ENCODE results near the gene AHRR.

- TF ChIP-seq, protein P1, sequence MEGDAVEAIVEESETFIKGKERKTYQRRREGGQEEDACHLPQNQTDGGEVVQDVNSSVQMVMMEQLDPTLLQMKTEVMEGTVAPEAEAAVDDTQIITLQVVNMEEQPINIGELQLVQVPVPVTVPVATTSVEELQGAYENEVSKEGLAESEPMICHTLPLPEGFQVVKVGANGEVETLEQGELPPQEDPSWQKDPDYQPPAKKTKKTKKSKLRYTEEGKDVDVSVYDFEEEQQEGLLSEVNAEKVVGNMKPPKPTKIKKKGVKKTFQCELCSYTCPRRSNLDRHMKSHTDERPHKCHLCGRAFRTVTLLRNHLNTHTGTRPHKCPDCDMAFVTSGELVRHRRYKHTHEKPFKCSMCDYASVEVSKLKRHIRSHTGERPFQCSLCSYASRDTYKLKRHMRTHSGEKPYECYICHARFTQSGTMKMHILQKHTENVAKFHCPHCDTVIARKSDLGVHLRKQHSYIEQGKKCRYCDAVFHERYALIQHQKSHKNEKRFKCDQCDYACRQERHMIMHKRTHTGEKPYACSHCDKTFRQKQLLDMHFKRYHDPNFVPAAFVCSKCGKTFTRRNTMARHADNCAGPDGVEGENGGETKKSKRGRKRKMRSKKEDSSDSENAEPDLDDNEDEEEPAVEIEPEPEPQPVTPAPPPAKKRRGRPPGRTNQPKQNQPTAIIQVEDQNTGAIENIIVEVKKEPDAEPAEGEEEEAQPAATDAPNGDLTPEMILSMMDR (IDR thresholded peaks at IDR 0.05; ENCODE audit: insufficient read depth, low read depth, low read length) = no peak
- TF ChIP-seq EZH2 (IDR thresholded peaks at IDR 0.05; ENCODE audit: insufficient read depth, low read length) = no peak
Measured at GRCh38 chr5:425714-426113, 104.2 kb downstream of the AHRR start.
